ENCODE data around the gene SEZ6L2.

SEZ6L2 gene

GRCh38 chr16:29854520-29855100 is 44.7 kb downstream of the SEZ6L2 start:
- TF ChIP-seq TEAD4 (IDR thresholded peaks at IDR 0.05) (no peak), EP300 (IDR thresholded peaks at IDR 0.05; ENCODE audit: borderline replicate concordance) (no peak), USF1 (IDR thresholded peaks at IDR 0.05) (no peak)

GRCh38 chr16:29852654-29853053 is 46.7 kb downstream of the SEZ6L2 start:
- TF ChIP-seq CREB1 (IDR thresholded peaks at IDR 0.05; ENCODE audit: low read depth): no peak
- peak; percentile 45; the same call in 1 of the 2 replicates for TF ChIP-seq USF1 (IDR thresholded peaks at IDR 0.05)

DNA sequence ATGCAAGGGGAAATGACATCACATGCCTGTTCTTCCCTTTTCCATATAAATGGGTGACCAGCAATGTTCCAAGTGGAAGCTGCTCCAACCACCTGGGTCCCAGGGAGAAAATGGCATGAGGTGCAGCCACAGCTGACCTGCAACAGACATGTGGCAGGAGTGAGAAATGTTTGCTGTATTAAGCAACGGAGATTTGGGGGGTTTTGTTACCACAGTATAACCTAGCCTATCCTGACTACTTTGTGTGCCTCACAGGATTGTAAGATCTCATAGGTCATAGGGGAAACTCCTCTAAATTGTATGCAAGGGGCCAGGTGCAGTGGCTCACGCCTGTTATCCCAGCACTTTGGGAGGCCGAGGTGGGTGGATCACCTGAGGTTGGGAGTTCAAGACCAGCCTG is 48.4 kb downstream of the SEZ6L2 start:
- TF ChIP-seq CREB1 (IDR thresholded peaks at IDR 0.05; ENCODE audit: low read depth) (no peak), NFIC (IDR thresholded peaks at IDR 0.05) (no peak), YY1 (IDR thresholded peaks at IDR 0.05; ENCODE audit: low read depth) (no peak), RAD21 (IDR thresholded peaks at IDR 0.05; ENCODE audit: low read depth) (no peak), FOXM1 (IDR thresholded peaks at IDR 0.05; ENCODE audit: borderline replicate concordance, low read depth) (no peak), TEAD4 (IDR thresholded peaks at IDR 0.05) (no peak), MAX (IDR thresholded peaks at IDR 0.05) (no peak), EP300 (IDR thresholded peaks at IDR 0.05; ENCODE audit: borderline replicate concordance) (no peak), EGR1 (IDR thresholded peaks at IDR 0.05) (no peak), USF1 (IDR thresholded peaks at IDR 0.05) (no peak), CEBPB (IDR thresholded peaks at IDR 0.05) (no peak), ZBTB7A (IDR thresholded peaks at IDR 0.05; ENCODE audit: low read depth) (no peak)
- TF ChIP-seq, protein P1, sequence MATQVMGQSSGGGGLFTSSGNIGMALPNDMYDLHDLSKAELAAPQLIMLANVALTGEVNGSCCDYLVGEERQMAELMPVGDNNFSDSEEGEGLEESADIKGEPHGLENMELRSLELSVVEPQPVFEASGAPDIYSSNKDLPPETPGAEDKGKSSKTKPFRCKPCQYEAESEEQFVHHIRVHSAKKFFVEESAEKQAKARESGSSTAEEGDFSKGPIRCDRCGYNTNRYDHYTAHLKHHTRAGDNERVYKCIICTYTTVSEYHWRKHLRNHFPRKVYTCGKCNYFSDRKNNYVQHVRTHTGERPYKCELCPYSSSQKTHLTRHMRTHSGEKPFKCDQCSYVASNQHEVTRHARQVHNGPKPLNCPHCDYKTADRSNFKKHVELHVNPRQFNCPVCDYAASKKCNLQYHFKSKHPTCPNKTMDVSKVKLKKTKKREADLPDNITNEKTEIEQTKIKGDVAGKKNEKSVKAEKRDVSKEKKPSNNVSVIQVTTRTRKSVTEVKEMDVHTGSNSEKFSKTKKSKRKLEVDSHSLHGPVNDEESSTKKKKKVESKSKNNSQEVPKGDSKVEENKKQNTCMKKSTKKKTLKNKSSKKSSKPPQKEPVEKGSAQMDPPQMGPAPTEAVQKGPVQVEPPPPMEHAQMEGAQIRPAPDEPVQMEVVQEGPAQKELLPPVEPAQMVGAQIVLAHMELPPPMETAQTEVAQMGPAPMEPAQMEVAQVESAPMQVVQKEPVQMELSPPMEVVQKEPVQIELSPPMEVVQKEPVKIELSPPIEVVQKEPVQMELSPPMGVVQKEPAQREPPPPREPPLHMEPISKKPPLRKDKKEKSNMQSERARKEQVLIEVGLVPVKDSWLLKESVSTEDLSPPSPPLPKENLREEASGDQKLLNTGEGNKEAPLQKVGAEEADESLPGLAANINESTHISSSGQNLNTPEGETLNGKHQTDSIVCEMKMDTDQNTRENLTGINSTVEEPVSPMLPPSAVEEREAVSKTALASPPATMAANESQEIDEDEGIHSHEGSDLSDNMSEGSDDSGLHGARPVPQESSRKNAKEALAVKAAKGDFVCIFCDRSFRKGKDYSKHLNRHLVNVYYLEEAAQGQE (IDR thresholded peaks at IDR 0.05; ENCODE audit: low read depth): no peak

- no peak for TF ChIP-seq FOXM1 (IDR thresholded peaks at IDR 0.05; ENCODE audit: borderline replicate concordance, low read depth)
- TF ChIP-seq TEAD4 (IDR thresholded peaks at IDR 0.05): peak; percentile 37; the same call in 1 of the 2 replicates
Observed at GRCh38 chr16:29849505-29849904, 49.8 kb downstream of the SEZ6L2 start.

DNA sequence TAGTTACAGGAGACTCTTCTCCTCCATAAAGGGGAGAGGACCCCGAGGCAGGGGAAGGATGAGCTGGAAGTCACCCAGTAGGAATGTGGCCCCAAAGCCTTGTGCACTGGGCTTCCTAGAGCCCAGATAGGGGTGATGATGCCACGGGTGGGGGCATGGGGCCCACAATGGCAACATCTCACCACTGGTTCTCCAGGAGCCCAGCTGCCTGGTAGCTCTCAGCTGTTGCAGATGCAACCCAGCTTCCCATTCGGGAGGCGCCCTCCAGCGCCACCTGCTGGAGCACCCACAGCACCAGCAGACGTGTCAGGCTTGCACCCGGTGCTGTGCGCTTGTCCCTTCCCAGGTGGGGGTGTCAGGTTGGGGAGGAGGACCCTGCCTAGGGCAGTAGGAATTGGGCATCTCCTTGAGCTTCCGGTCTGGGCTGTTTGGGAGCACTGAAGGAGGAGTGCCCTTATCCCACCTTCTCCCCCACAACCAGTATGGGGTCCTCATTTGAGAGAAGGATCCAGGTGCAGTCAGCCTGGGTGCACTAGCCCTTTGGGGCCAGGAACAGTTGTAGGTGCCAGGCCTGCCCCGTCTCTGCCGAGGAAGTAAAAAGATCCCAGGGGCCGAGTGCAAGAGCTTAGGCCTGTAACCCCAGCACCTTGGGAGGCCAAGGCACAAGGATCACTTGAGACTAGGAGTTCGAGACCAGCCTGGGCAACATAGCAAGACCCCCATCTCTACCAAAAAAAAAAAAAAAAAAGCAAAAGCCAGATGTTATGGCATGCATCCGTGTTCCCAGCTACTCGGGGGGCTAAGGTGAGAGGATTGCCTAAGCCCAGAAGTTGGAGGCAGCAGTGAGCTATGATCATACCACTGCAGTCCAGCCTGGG is 50.7 kb downstream of the SEZ6L2 start:
- no peak for TF ChIP-seq EGR1 (IDR thresholded peaks at IDR 0.05)
- no peak for TF ChIP-seq MAX (IDR thresholded peaks at IDR 0.05)
- peak; percentile 74 for TF ChIP-seq RAD21 (IDR thresholded peaks at IDR 0.05; ENCODE audit: low read depth)

- TF ChIP-seq MAX (IDR thresholded peaks at IDR 0.05): no peak
Observed at GRCh38 chr16:29845656-29846055, 53.7 kb downstream of the SEZ6L2 start.

GRCh38 chr16:29844575-29845331 is 54.6 kb downstream of the SEZ6L2 start:
- TF ChIP-seq NFIC (IDR thresholded peaks at IDR 0.05) (no peak), EP300 (IDR thresholded peaks at IDR 0.05; ENCODE audit: borderline replicate concordance) (no peak), EGR1 (IDR thresholded peaks at IDR 0.05) (no peak)

GRCh38 chr16:29843931-29844330 is 55.4 kb downstream of the SEZ6L2 start:
- no peak for TF ChIP-seq YY1 (IDR thresholded peaks at IDR 0.05; ENCODE audit: low read depth)
- TF ChIP-seq TEAD4 (IDR thresholded peaks at IDR 0.05): no peak
- no peak for TF ChIP-seq TAF1 (IDR thresholded peaks at IDR 0.05; ENCODE audit: low read depth)
- no peak for TF ChIP-seq ZBTB7A (IDR thresholded peaks at IDR 0.05; ENCODE audit: low read depth)
- no peak for TF ChIP-seq EGR1 (IDR thresholded peaks at IDR 0.05)
- no peak for TF ChIP-seq RAD21 (IDR thresholded peaks at IDR 0.05; ENCODE audit: low read depth)
- TF ChIP-seq NFIC (IDR thresholded peaks at IDR 0.05): no peak
- TF ChIP-seq EP300 (IDR thresholded peaks at IDR 0.05; ENCODE audit: borderline replicate concordance): no peak
- no peak for TF ChIP-seq TCF12 (IDR thresholded peaks at IDR 0.05; ENCODE audit: low read depth)
- TF ChIP-seq MAX (IDR thresholded peaks at IDR 0.05): no peak
- TF ChIP-seq CEBPB (IDR thresholded peaks at IDR 0.05): no peak
- TF ChIP-seq, protein P1 (IDR thresholded peaks at IDR 0.05; ENCODE audit: low read depth): no peak
- TF ChIP-seq USF1 (IDR thresholded peaks at IDR 0.05): no peak
- no peak for TF ChIP-seq FOXM1 (IDR thresholded peaks at IDR 0.05; ENCODE audit: borderline replicate concordance, low read depth)
